Breast epithelium (tissue), 4 donors: ENCODE results near the gene OR5A1. TPM values are rescaled to one million over a fixed set of nuclear protein-coding genes. Genes with fewer than 3 reads are reported as not detected.

ENCODE experiments used
- DNase-seq, 2 donors: peaks; one replicate each; pipeline ENCODE4 v3.0.0-alpha.2; 2019; ENCODE audit warnings: low spot score in 2 of 2
- H3K27ac ChIP-seq, 2 donors: fragments of 200-600 bp; sonication (generic) in 1 of 2; one replicate each; pipeline ENCODE4 v1.5.1; 2016 to 2019; ENCODE audit warnings: mild to moderate bottlenecking in 1 of 2
- H3K27me3 ChIP-seq, 2 donors: fragments of 200-600 bp; sonication (generic) in 1 of 2; one replicate each; pipeline versions ENCODE4 v1.5.1 to v1.6.0; 2017 to 2019; ENCODE audit warnings: control low read depth in 1 of 2, mild to moderate bottlenecking in 1 of 2
- H3K36me3 ChIP-seq: fragments of 200-600 bp; one replicate; pipeline ENCODE4 v1.5.1; 2019
- H3K4me1 ChIP-seq, 2 donors: fragments of 200-600 bp; sonication (generic); one replicate each; pipeline ENCODE4 v1.5.1; 2016 to 2019; ENCODE audit warnings: control low read depth in 1 of 2
- H3K4me3 ChIP-seq, 3 donors: fragments of 200-600 bp; sonication (generic); 1 replicate in 2 of 3; 2 replicates in 1 of 3; pipeline ENCODE4 v1.5.1; 2016 to 2019; ENCODE audit warnings: mild to moderate bottlenecking in 3 of 3, moderate library complexity in 2 of 3
- H3K9me3 ChIP-seq, 2 donors: fragments of 200-600 bp; sonication (generic) in 1 of 2; one replicate each; pipeline ENCODE4 v1.5.1; 2016 to 2019; ENCODE audit warnings: control low read depth in 1 of 2
- CTCF ChIP-seq, 3 donors: fragments of 450-650 bp; IDR thresholded peaks; one replicate each; pipeline ENCODE4 v1.5.1; 2016 to 2017; ENCODE audit warnings: antibody characterized with exemption in 3 of 3, mild to moderate bottlenecking in 3 of 3, moderate library complexity in 3 of 3
- POLR2A ChIP-seq: fragments of 450-650 bp; IDR thresholded peaks from one replicate; pipeline ENCODE4 v1.6.1; 2016; ENCODE audit warnings: antibody characterized with exemption, mild to moderate bottlenecking, moderate library complexity
- POLR2AphosphoS5 ChIP-seq, 3 donors: sonication (generic); formaldehyde crosslinking; IDR thresholded peaks; one replicate each; pipeline ENCODE4 v1.6.1; 2017; ENCODE audit warnings: antibody characterized with exemption in 3 of 3
- intact Hi-C: fragments of 100-400 bp; cut with DNase I; formaldehyde crosslinking; loops from one replicate; pipeline ENCODE4 v1.15.1; 2023; ENCODE audit warnings: low total_unique reads
- total RNA-seq, 3 donors: library from RNA; depleted of rRNA; stranded (reverse); fragments of >200 nt; gene quantifications; one replicate each; pipeline ENCODE4 v1.1.0, GENCODE V29; 2016

OR5A1 gene
- total RNA-seq, 3 donors from 2014 or later: not detected

GRCh38 chr11:59418156-59418555, 18.1 kb upstream of the OR5A1 start:
- TF ChIP-seq CTCF (IDR thresholded peaks at IDR 0.05): no peak
- TF ChIP-seq POLR2A: no peak
- no peak for TF ChIP-seq POLR2AphosphoS5 (IDR thresholded peaks at IDR 0.05)
- H3K9me3 ChIP-seq: no peaks in the 10 kb centered on the region
- no peaks in the 10 kb centered on the region for H3K4me1 ChIP-seq
- no peak for DNase-seq
- H3K4me3 ChIP-seq: no peak overlapping the region
- H3K27ac ChIP-seq: no peak overlapping the region
- no peaks in the 10 kb centered on the region for H3K36me3 ChIP-seq
- intact Hi-C loops: no loop called here
- no peaks in the 10 kb centered on the region for H3K27me3 ChIP-seq

- Histone ChIP-seq H3K36me3 (no peaks in the 10 kb centered on the region), H3K9me3 (no peaks in the 10 kb centered on the region), H3K27me3 (no peaks in the 10 kb centered on the region), H3K4me1 (no peaks in the 10 kb centered on the region), H3K4me3 (no peak overlapping the region), H3K27ac (no peak overlapping the region)
- no peak for TF ChIP-seq POLR2A
- TF ChIP-seq POLR2AphosphoS5 (IDR thresholded peaks at IDR 0.05): no peak
- TF ChIP-seq CTCF (IDR thresholded peaks at IDR 0.05): no peak
- intact Hi-C loops: no loop called here
- DNase-seq: no peak
Observed at GRCh38 chr11:59423835-59424234, 12.4 kb upstream of the OR5A1 start.

GRCh38 chr11:59425131-59425530, 11.1 kb upstream of the OR5A1 start:
- H3K4me1 ChIP-seq: no peaks in the 10 kb centered on the region
- no peak for DNase-seq
- H3K27ac ChIP-seq: no peak overlapping the region
- H3K9me3 ChIP-seq: no peaks in the 10 kb centered on the region
- no peaks in the 10 kb centered on the region for H3K36me3 ChIP-seq
- no peaks in the 10 kb centered on the region for H3K27me3 ChIP-seq
- intact Hi-C loops: no loop called here
- no peak for TF ChIP-seq CTCF (IDR thresholded peaks at IDR 0.05)
- no peak for TF ChIP-seq POLR2A
- TF ChIP-seq POLR2AphosphoS5 (IDR thresholded peaks at IDR 0.05): no peak
- no peak overlapping the region for H3K4me3 ChIP-seq

- Histone ChIP-seq H3K9me3 (no peaks in the 10 kb centered on the region), H3K36me3 (no peaks in the 10 kb centered on the region), H3K4me3 (no peak within 1 kb of the TSS), H3K27me3 (no peaks in the 10 kb centered on the region), H3K4me1 (no peaks in the 10 kb centered on the region), H3K27ac (no peak within 1 kb of the TSS)
- TF ChIP-seq CTCF (IDR thresholded peaks at IDR 0.05) (no peak), POLR2A (no peak), POLR2AphosphoS5 (IDR thresholded peaks at IDR 0.05) (no peak)
- DNase-seq: no peak
- intact Hi-C loops: no loop called here
Observed at GRCh38 chr11:59426361-59427067, 9.8 kb upstream of the OR5A1 start, which contains the start of gene OR5A2. Gene OR5A2, minus strand, starts transcription at chr11:59426413. Its CDS starts 3,460 bp downstream, at chr11:59422953.

- intact Hi-C loops: no loop called here
- Histone ChIP-seq H3K4me3 (no peak overlapping the region), H3K36me3 (no peaks in the 10 kb centered on the region), H3K27ac (no peak overlapping the region), H3K9me3 (no peaks in the 10 kb centered on the region), H3K4me1 (no peaks in the 10 kb centered on the region), H3K27me3 (no peaks in the 10 kb centered on the region)
- TF ChIP-seq POLR2AphosphoS5 (IDR thresholded peaks at IDR 0.05): no peak
- no peak for TF ChIP-seq POLR2A
- TF ChIP-seq CTCF (IDR thresholded peaks at IDR 0.05): no peak
- no peak for DNase-seq
Observed at GRCh38 chr11:59427068-59427382, 9.2 kb upstream of the OR5A1 start.
